HG03159 (cell line): ENCODE results near the gene KRT75.

ENCODE experiments used
- ATAC-seq: cut with Tn5 transposase; IDR thresholded peaks from one replicate; pipeline ENCODE4 v1.9.1; 2021; ENCODE audit warnings: mild to moderate bottlenecking, moderate library complexity; ENCODE audit not compliant: unreplicated experiment

KRT75 gene

DNA sequence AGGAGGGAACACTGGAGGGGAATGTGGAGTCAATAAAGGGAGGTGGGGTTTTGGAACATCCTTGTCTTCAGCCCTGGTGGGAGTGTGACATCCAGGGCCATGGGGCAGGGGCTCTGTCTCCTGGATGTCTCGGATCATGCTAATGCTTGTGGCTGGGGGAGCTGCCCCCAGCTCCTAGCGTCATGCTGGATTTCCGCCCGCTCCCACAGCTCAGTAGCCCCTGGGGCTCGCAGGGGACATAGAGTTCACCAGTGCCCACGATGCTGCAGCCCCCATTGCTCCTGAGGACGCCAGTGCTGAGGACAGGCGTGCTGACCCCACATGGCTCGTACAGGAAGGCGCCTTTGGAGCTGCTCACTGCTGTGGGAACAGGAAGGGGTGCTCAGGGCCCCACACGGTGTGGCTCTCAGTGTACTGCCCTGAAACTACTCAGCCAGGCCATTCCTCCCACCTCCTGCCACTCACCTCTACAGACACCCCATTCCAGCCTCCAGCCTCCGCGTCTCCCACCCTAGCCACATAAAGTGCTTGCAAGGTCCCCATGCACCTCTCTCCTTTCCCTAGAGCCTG lies 39.2 kb downstream of the KRT75 start:
- ATAC-seq: no peak

DNA sequence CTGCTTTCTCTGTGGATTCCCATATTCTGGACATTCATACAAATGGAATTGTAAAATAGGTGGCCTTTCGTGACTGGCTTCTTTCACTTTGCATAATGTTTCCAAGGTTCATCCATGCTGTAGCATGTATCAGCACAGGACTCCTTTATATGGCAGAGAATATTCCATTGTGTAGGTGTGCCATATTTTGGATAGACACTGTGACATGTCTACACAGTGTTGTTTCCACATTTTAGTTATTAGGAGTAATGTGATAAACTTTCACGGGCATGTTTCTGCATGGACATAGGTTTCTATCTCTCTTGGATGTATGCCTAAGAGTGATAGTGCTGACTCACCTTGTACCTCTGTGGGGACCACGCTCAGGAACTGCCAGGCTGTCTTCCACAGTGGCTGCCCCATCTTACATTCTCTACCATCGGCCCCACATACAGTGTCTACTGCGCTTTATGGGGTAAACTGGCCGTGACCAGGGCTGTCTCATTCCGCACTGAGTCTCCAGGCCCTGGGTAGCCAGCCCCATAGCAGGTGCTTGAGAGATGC lies 41.6 kb downstream of the KRT75 start:
- no peak for ATAC-seq

DNA sequence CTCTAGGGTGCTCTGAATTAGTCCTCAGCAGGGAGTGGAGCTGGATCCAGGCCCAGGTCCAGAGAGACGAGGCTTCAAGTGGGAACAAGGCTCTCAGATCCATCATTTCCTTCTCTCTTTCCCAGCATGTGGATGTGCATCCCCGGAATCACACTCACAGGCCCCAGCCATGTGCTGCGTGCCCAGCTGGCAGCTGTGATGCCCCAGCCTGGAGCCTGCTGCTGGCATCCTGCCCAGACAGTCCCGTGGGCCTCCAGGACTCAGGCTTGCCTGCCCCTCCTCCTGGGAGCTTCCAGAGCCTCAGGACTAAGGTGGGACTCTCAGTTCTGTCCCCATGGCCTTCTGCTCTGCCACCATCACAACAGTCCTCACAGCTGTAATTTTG lies 42.6 kb downstream of the KRT75 start:
- no peak for ATAC-seq

DNA sequence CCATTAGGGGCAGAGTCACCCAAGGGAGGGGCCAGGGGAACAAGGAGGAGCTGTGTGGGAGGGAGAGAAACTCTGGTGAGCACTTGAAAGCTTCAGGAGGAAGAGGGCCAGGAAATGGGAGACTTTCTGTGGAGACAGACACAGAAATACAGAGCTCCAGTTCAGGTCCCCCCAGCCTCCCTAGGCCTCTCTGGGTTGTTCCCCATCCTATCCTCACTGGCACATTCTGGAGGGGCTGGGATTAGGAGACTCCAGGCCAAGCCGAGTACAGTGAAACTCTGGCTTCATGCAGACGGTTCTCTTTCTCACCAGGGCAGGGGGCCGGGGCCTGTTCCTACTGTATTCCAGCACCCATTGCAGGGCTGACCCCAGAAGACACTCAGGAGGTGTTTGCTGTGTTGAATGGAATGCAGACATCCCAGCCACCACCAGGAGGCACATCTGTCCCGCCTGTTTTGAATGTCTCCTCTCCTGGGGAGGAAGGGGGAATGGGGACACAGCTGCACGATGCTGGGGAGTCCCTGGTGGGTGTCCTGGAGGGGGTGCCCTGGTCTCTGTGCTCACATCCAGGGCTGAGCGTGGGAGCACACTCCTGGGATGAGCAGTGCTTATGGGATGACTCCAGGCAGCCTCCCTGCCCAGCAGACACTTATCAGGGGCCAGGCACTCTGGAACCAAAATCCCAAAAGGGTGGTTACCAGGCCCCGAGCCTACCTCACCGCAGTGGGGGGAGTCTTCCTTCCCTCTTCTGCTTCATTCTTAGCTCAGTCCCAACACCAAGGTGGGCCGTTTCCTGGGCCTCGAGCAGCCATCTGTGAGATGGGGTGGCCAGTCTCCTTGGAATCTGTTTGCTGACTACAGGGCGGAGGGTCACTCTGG lies 43.2 kb downstream of the KRT75 start:
- ATAC-seq: no peak

DNA sequence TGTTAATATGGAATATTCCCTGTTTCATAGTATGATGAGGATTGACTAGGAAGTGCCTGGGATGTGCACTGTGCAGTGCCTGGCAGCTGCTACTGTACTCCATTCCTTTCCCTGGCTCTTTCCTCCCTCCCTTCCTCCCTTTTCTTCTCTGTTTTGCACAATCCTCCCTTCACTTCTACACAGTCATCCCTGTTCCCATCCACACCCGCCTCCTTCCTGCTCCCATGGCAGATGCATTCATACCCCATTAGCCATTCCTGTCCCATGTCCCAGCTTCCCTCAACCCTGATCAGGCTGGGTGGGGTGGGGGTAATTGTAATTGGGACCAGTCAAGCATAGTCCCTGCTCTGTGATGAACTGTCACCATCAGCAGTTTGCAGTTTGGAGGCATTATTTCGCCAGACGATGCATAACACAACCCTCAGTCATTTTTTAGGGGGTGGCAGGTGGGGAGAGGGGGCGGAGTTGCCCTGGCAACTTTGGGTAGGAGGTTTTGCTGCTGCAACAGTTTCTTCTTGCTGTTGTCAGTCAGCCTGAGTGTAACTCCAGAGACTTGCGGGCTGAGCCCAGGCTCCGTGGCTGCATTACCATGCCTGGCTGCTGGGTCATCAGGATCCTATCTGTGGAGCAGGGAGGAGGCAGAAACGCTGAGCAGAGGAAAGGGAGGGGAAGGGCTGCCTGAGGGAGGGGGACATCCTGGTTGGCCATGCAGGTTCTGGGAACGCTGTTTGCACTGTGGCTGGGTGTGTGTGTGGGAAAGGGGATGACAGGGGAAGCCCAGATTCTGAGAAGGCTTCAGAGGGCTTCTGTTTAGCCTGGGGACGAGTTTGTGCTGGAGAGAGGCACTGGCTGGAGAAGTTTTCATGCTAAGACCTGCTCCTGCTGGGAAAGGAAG lies 44.6 kb downstream of the KRT75 start:
- no peak for ATAC-seq

DNA sequence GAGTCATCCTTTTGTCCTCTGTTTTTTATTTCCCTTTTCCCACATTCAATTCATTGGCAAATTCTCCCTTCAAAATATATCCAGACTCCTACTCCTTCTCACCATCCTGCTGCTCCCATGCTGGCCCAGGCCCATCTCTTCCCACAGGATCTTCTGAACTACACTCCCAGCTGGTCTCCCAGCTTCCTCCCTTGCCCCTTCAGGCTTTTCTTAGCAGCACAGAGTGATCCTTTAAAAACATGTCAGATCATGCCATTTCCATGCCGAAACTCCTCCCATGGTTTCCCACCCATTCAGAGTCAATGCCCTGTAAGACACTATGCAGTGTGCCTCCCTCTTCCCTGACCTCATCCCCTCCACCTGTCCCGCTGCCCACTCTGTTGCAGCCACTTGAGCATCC lies 46.3 kb downstream of the KRT75 start:
- no peak for ATAC-seq

DNA sequence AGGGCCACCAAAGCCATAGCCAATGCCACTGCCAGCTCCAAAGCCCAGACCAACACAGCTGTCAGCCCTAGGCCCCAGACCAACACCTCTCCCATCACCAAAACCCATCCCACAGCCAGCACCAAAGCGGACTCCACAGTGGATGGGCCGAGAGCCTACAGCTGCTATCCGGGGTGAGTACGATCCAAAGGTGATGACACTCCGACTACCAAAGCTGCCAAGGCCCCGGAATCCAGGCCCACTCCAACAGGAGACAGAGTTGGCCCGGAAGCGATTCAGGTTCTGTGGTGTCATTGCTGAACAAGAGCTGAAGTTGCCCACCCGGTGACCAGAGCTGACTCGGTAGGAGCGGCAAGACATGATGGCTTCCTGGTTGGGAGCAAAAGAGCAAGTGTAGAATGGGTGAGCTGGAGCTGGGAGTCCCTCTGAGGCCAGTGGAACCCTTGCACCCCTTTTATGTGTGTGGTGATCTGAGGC lies 48.9 kb downstream of the KRT75 start, which contains the start of gene KRT84:
Gene KRT84, minus strand, starts transcription at position 427 of the 477 bp plus-strand sequence. Its CDS starts 67 bp downstream, at position 360.
- ATAC-seq: no peak

DNA sequence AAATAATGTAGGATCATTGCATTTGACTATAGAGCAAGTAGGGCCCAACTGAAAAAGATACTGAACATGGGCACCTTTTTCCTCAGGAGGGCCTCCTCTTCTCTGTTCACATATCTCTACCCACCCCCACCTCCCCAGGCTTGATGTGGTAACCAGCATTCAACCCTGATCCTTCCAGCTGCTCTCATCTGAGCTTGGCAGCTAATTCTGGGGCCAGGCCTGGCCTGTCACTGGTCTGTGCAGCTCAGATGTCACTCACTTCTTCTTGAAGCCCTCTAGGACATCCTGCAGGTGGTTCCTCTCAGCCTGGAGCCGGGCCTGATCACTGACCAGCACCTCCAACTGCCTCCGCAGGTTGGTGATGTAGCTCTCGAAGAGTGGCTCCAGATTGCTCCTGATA lies 50.8 kb downstream of the KRT75 start:
- no peak for ATAC-seq

DNA sequence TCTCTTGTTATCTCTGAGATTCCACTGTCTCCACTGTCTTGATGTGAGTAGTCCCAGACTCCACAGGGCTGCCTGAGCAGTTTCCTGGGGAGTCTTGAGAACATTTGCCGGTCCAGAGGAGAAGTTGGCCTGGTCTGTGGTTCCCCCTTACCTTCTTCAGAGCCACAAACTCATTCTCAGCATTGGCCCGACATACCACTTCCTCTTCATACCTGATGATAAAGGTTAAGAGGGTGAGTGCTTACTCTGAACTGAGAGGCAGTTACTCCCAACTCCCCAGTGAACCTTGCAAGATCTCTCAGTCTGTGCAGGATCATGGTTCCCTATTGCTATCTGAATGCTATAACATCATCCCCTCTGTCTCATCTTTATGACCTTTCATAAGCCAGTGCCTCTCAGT lies 51.3 kb downstream of the KRT75 start:
- no peak for ATAC-seq

DNA sequence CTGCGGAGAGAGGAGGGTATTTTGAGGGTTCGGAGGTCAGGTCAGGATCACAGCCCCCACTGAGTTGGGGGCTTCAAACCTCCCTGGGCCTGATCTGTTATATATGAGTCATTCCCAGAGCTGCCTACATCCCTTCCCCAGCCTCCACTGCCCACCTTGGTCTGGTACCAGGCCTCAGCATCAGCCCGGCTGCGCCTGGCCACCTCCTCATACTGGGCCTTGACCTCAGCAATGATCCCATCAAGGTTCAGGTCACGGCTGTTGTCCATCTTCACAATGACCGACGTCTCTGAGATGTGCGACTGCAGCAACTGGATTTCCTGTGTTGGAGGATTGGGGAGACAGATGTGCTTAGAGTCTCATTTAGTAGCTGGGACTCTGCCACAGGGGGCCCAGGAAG lies 53.0 kb downstream of the KRT75 start:
- no peak for ATAC-seq

DNA sequence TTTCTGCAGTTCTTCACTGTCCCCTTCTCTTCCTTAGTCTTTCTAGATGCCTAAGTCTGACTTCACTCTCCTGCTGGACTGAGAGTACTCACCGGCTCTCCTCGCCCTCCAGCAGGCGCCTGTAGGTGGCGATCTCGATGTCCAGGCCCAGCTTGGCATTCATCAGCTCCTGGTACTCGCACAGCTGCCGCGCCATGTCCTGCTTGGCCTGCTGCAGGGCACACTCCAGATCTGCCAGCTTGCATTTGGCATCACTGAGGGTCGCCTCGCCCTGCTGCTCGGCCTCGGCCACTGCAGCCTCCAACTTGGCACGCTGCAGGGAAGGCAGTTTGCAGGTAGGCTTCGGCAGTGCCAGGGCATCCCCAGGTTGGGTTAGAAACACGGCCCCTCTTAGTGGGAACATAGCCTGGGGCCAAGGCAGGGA lies 53.9 kb downstream of the KRT75 start:
- ATAC-seq: no peak

DNA sequence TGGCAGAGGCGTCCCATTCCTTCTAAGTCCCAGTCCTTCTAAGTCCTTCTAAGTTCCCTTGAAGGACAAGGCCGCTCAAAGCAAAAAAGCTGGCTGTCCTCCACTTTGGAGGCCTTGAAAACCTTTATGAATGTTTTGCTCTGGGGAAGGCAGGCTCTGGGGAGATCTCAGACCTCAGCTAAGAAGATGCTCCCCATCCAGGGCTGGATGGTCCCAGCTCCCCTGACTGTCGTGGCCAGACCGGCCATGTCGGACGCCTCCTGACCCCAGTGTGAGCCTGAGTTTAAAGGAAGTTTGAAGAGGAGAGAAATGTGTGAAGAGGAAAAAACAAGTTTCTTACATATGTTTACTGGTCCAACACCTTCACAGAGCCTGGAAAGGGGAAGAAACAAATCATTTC lies 54.6 kb downstream of the KRT75 start:
- no peak for ATAC-seq

DNA sequence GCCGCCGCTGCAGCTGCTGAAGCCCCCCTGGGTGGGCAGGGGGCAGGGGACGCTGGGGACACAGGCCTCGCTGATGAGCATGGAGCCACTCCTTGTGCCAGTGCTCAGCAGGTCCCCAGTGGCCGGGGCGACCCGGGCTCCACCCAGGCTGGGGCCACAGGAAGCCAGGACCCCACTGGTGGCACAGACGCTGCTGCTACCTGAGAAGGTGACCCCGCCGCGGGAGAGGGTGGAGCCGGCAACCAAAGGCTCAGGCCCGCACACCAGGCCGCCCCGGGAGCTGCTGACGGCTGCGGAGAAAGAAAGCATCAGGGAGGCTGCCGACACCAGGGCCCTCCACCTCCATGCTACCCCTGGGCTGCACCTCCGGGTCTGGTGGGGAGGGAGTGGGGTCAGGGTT lies 56.1 kb downstream of the KRT75 start:
- no peak for ATAC-seq

DNA sequence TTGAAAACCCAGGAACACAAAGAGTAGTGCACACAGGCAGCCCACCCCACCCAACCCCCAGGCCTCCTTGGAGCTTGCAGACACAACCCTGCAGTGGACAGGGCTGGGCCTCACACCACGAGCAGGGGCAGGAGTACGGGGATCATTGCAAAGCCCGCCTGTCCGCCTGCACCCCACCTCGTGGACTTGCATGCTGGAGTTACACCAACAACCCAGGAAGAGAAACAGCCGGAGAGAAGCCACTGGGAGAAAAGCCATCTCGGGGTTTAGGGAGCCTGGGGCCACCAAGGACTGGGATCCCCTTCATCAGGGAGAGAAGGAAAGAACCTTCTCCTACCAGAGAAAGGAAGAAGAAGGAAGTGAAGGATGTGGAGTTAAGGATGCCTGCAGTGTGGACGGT lies 56.9 kb downstream of the KRT75 start:
- no peak for ATAC-seq
